Measurements from ENCODE around the gene BSN. TPM values are rescaled to one million over a fixed set of nuclear protein-coding genes. Genes with fewer than 3 reads are reported as not detected.

The BSN gene
- total RNA-seq, 4 donors from 2014 or later: under 0.01 to 0.38 (median 0.16) TPM; not detected in 1

DNA sequence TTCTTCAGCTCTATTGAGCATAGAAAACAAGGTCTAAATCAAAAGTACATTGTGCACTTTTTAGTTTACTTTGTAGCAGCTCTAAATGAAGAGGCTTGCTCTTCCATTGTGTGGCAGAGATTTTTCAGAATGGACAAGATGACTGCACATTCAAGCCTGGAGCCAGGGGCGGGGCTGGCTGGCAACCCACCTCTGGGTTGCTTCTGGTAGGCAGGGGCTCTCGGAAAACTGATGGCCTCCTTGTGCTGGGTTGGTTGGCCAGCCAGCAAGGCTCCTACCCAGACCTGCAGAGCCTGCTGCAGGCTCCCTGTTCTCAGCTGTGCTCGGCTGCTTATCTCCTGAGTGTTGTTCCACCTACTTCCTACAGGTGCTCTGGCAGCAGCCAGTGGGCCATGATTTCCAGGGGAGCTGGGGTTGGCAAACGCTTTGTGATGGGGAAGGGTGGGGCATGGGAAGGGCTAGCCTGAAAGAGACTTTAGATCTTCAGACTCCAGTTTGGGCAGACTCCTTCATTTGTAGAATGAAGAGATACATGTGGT is 8.8 kb downstream of the BSN start:
- TF ChIP-seq, protein P1, sequence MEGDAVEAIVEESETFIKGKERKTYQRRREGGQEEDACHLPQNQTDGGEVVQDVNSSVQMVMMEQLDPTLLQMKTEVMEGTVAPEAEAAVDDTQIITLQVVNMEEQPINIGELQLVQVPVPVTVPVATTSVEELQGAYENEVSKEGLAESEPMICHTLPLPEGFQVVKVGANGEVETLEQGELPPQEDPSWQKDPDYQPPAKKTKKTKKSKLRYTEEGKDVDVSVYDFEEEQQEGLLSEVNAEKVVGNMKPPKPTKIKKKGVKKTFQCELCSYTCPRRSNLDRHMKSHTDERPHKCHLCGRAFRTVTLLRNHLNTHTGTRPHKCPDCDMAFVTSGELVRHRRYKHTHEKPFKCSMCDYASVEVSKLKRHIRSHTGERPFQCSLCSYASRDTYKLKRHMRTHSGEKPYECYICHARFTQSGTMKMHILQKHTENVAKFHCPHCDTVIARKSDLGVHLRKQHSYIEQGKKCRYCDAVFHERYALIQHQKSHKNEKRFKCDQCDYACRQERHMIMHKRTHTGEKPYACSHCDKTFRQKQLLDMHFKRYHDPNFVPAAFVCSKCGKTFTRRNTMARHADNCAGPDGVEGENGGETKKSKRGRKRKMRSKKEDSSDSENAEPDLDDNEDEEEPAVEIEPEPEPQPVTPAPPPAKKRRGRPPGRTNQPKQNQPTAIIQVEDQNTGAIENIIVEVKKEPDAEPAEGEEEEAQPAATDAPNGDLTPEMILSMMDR (IDR thresholded peaks at IDR 0.05; ENCODE audit: low read depth): no peak

DNA sequence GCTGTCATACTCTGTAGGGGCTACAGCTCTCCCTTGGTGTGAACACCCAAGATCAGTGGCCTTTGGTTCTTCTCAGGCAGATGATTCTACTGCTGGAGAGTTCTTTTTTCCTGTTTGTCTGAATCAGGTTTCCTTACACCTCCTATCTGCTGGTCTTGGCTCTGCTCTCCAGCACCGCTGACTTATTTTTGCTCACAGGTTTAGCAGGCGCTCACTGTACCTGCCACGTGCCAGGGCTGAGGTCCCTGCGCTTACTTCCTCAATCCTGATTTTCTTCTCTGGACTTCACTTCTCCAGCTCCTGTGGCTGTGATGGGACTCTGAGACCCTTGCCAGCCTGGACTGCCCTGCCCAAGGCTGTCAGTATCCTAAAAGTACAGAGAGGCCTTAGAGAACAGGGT is 9.5 kb downstream of the BSN start:
- TF ChIP-seq, protein P1 (IDR thresholded peaks at IDR 0.05; ENCODE audit: low read depth): no peak

DNA sequence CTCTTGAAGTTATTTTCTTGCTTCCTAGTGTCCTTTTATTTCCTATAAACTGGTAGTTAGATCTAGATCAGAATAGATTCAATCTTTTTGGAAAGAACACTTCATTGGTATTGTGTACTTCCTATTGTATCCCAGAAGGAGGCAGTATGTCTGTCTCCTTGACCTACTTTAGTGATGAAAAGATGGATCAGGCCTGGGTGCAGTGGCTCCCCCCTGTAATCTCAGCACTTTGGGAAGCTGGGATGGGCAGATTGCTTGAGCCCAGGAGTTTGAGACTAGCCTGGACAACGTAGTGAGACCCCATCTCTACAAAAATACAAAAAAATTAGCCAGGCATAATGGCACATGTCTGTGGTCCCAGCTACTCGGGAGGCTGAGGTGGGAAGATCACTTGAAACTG is 12.0 kb downstream of the BSN start:
- TF ChIP-seq, protein P1 (IDR thresholded peaks at IDR 0.05; ENCODE audit: low read depth): no peak

DNA sequence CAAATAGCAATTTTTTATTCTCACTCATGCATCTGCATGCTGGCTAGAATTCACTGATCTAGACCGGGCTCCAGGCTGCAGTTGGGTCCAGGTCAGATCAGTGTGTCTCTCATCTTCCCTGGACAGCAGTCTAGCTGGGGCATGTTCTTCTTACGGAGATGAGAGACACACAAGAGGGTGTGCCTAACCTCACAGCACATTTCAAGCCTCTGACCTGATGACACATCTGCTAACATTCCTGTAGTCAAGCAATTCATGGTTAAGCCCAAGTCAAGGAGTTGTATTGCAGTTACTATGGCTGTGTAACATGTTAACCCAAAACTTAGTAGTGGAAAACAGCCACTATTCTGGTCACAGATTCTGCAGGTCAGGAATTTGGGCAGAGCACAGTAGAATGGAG is 13.1 kb downstream of the BSN start:
- TF ChIP-seq, protein P1 (IDR thresholded peaks at IDR 0.05; ENCODE audit: low read depth): no peak

DNA sequence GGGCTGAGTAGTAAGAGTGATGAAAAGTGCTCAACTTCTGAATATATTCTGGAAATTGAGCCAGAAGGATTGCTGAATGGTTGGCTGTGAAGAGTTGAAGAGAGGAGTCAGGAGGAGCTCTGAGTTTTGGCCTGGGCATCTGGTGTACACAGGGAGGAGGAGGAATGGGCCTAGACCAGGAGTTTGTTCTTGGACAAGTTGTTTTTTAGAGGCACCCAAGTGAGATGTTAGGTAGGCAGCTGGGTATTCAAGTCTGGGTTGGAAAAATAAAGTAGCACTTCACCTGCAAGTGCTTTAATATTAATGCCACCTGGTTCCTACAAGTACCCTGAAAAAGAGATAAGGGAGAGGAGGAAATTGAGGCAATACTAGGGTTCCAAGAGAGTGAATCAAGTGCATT is 14.7 kb downstream of the BSN start:
- TF ChIP-seq, protein P1 (IDR thresholded peaks at IDR 0.05; ENCODE audit: low read depth): no peak

DNA sequence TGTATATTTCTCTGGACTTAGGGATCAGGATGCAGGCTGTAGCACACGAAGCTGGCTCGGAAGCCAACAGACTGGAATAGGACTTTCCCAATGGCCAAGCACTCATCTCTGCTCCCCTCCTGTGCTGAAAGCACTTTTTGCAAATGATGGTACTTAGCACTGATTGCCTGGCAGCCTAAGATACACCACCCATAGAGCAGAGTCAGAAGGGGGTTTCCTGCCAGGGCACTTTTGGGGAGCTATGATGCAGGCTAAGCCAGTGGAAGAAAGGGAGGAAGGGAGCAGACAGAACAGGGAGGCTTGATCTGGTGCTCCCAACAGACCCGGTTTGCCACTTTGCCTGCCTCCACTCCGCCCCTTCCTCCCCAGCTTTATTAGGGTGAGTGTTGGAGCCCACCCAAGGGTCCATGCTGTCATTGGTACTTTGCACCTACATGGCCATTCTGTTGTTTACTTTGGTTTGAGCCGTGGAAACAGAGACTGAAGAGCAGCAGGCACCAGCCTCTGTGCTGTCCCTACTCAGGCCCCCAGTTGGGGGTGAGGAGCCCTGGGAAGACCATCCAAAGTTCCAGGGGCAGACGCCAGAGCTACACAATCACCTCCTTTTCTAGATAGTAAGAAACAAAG is 15.9 kb downstream of the BSN start:
- TF ChIP-seq, protein P1 (IDR thresholded peaks at IDR 0.05; ENCODE audit: low read depth): no peak

DNA sequence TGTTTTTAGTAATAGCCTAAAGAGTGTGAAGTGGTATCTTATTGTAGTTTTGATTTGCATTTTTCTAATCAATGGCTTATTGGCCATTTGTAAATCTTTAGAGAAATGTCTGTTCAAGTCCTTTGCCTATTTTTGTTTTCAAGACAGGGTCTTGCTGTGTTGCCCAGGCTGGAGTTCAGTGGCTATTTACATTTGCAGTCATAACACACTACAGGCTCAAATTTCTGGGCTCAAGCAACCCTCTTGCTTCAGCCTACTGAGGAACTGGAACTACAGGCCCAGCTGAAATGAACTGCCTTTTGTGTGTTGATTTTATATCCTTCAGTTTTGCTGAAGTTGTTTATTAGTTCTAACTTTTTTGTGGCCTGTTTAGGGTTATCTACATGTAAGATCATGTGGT is 27.9 kb downstream of the BSN start:
- TF ChIP-seq, protein P1 (IDR thresholded peaks at IDR 0.05; ENCODE audit: low read depth): no peak

All from subcutaneous adipose tissue (tissue), 4 donors.